GM19351 (cell line): ENCODE measurements around the gene RASL10A.

Experiments used
- ATAC-seq: cut with Tn5 transposase; IDR thresholded peaks from one replicate; pipeline ENCODE4 v1.9.1; 2021; ENCODE audit warnings: mild to moderate bottlenecking, moderate library complexity; ENCODE audit not compliant: unreplicated experiment

The RASL10A gene

GRCh38 chr22:29270475-29271271 is 44.8 kb downstream of the RASL10A start:
- ATAC-seq: no peak

DNA sequence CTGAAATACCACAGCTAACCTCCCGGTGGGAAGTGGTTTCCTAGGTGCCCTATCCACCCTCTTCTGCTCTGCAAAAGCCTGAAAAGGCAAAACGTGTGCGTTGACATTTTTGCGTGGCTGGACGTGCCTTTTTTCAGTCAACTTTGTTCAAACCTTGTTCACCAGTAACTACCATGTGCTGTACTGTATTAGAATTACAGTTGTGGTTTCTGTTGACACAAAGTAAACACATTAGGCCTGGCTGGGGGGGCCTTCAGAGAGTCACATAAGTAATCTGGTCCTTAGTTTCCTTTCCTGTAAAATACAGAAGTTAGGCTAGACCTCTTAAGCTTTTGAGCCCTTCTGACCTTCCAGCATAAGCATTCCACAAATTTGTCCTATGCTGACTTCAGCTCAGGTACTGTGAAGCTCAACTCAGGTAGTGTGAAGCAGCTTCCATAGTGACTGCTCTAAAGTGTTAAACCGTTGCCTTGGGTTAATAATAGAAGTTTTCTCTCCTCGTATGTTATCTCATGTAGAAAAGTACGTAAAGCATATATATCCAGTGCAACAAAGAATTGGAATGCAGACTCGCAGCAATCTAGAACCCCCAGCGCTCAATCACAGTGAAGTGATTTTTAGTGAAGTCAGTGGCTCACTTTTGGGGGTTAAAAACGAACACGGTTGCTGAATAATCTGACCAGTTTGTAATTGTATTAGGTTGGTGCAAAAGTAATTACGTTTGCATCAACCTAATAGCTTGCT is 45.6 kb downstream of the RASL10A start:
- ATAC-seq: no peak

DNA sequence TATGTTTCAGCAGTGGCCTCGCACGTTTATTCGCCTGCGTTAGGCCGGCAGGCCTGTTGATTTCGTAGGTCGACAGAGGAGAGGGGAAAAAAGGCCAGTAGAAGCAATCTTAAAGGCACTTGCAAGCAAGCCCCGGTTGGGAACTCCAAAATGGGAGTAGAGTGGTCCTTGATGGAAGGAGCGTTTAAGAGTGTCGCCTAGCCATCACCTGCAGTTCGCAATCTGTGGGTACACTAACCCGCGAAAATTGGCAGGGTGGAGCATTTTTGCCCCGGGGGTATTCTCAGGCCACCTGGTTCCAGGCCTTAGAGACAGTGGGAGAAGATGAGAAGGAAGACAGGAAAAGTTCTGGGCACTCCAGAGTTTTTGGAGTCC is 46.3 kb downstream of the RASL10A start:
- no peak for ATAC-seq

- peak; percentile 31 for ATAC-seq
Observed at GRCh38 chr22:29268511-29269229, 46.8 kb downstream of the RASL10A start.

GRCh38 chr22:29267858-29268510 is 47.5 kb downstream of the RASL10A start, which contains the start of the genes EWSR1 and RHBDD3:
Gene EWSR1 (plus strand): TSS chr22:29268268. CDS start chr22:29268337, 69 bp downstream.
Gene RHBDD3 (minus strand): TSS chr22:29267981. CDS start chr22:29265626, 2,355 bp downstream.
- peak; percentile 75 for ATAC-seq

GRCh38 chr22:29267462-29267857 is 48.0 kb downstream of the RASL10A start:
- no peak for ATAC-seq

- no peak for ATAC-seq
Observed at GRCh38 chr22:29266564-29267461, 48.7 kb downstream of the RASL10A start.

- ATAC-seq: no peak
Observed at GRCh38 chr22:29265929-29266328, 49.6 kb downstream of the RASL10A start.

DNA sequence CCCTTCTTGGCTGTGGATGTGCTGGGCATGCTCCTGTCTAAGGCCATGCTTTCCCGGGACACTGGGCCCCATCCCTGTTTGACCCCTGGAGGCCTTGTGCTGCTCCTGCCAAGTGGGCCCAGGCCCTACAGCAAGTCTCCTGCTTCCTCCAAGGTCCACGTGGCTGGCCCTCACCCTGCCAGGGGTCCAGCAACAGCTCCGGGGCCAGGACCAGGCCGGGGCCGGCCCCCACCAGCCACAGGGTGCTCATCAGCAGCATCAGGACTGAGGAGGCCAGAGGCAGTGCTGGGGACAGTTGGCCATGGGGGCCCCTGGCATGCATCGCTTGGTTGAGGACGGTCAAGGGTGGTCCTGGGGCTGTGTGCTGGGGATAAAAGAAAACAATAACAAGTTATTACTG is 50.2 kb downstream of the RASL10A start:
- no peak for ATAC-seq

DNA sequence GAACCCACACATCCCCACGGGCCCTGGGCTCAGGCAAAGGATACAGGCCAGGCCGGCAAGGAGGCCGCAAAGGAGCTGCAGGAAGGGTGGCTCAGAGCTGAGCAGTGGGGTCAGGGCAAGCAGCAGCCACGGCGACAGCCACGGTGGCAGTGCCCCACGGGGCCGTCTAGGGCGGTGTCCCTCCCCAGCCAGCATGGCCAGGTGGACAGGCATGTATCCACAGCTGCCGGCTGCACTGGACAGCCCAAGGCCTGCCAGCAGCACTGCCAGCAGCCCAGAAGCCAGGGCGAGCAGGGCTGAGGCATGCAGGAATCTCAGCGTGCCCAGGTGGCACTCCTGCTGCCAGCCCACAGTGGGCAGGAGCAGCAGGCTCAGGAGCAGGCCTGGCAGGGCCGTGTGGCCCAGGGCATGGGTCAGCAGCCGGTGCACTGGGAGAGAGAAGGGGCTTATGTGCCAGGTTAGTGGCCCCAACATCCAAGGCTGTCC is 51.7 kb downstream of the RASL10A start:
- ATAC-seq: no peak
